HG02885 (cell line): ENCODE measurements around the gene SDCCAG8.

Experiments
- ATAC-seq: cut with Tn5 transposase; IDR thresholded peaks from one replicate; pipeline ENCODE4 v1.9.1; 2021; ENCODE audit warnings: mild to moderate bottlenecking; ENCODE audit not compliant: unreplicated experiment, poor library complexity

The SDCCAG8 gene

GRCh38 chr1:243253926-243254232 lies 2.0 kb upstream of the SDCCAG8 start:
- ATAC-seq, result no peak

DNA sequence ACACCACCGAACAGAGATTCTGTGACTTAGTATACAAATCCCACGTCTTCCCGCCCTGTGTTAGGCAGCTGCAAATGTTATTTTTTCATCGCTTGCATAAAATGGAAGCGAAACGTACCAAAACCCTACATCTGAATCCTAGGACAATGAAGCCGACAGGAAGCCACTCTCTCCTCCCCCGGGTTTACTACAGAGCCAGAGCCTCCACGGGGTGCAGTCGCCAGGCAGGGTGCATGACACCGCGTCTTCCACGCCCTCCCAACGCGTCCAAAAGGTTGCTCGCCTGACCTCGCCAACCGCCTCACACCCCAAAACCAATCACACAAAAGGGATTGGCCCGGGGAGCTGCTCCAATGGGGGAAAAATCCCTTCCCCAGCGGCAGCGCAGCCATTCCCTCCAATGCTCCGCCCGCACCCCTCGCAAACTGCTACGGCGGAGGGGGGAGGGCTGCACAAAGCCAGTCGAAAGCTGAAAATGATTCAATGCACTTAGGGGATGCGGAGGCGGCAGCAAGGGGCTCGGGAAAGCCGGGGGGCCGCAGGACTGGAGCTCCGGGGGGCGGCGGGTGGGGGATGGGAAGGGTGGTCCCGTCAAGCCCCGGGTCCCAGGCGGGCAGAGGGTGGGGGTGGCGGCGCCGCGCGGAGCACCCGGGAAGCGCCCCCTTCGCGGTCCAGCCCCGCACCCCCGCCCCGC lies 1.5 kb upstream of the SDCCAG8 start:
- ATAC-seq, result peak; percentile 22

- ATAC-seq, result peak; percentile 58
These were observed 682 bp upstream of the SDCCAG8 start, which contains the start of gene CEP170 for GRCh38 chr1:243254927-243255790. CEP170 (minus strand) TSS chr1:243255281; CDS start chr1:243225280, 30,001 bp downstream.

GRCh38 chr1:243256590-243256989 lies 749 bp downstream of the SDCCAG8 start:
- ATAC-seq, result no peak

GRCh38 chr1:243257189-243257588 lies 1.3 kb downstream of the SDCCAG8 start:
- ATAC-seq, result no peak

- ATAC-seq, result no peak
These were observed 2.9 kb downstream of the SDCCAG8 start for GRCh38 chr1:243258731-243259130.

GRCh38 chr1:243260221-243260880 lies 4.5 kb downstream of the SDCCAG8 start:
- no peak for ATAC-seq

- ATAC-seq, result no peak
These were observed 5.5 kb downstream of the SDCCAG8 start for GRCh38 chr1:243261390-243261789.

- no peak for ATAC-seq
These were observed 8.9 kb downstream of the SDCCAG8 start for GRCh38 chr1:243264717-243265116.

- no peak for ATAC-seq
These were observed 10.4 kb downstream of the SDCCAG8 start for GRCh38 chr1:243266231-243266630.

DNA sequence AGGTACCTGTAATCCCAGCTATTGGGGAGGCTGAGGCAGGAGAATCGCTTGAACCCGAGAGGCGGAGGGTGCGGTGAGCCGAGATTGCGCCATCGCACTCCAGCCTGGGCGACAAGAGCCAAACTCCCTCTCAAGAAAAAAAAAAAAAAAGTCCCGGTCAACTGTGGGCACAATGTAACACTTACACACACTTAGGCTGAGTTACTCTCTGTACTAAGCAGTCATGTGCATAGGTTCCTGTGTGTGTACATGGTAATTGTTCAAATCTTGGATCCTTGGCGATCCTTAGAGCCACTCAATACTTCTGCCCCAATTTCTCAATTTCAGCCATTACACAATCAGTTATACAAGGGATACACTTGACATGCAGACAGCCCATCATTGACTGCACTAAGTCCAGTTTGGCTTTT lies 11.6 kb downstream of the SDCCAG8 start:
- ATAC-seq, result no peak

DNA sequence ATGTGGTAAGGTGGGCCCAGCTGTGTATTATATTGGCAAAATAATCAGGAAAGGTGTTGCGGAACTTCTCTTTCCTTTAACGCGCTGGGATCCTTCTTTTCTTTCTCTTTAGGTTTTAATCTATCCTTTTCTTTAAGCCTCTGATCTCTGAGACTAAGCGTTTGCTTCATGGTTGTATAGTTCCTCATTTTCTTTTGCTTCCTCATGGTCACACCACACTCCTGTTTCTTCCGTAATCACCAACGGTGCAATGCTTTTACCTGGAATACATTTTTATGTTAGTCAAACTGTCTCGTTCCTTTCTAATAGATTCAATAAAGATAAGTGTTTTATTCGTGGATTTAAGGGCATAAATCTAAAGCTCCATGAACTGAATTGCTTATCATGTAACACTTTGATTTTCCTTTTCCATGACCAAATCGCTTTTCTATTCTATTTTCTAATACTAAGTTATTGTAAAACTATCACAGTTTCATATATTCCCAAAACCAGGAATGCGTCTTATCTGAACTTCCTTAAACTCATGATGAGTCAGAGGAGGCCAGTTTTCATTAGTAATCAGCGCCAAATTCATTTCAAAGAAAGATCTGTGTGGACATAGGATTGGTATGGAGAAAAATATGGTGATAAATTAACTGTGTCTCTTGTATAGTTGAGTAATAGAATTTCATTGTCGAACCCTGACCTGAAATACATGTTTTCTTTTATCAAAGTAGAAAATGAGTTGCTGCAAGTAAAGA lies 12.2 kb downstream of the SDCCAG8 start:
- no peak for ATAC-seq

DNA sequence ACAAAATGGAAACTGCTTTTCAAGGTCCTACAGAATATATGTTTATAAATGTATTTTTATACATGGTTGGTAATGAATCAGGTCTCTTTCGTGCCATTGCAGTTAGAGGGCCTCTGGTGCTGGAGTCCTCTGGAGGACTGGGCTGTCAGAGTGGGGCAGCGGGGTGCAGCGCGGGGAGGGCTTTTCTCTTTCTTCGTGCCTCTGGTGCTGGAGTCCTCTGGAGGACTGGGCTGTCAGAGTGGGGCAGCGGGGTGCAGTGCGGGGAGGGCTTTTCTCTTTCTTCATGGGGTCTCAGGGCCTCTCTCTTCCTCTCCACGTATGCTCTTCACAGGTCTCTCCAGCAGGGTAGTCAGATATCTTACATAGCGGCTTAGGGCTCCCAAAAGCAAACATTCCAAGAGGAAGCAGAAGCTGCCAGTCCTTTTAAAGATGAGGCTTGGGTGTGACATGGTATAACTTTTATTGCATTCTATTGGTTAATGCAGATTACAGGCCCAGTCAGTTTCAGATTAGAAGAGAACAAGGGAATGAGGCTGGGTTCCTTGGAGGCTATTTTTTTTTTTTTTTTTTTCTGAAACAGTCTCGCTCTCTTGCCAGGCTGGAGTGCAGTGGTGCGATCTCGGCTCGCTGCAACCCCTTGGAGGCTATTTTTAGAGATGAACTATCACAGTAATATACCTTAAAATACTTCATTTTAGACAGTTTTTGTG lies 13.1 kb downstream of the SDCCAG8 start:
- peak; percentile 14 for ATAC-seq

DNA sequence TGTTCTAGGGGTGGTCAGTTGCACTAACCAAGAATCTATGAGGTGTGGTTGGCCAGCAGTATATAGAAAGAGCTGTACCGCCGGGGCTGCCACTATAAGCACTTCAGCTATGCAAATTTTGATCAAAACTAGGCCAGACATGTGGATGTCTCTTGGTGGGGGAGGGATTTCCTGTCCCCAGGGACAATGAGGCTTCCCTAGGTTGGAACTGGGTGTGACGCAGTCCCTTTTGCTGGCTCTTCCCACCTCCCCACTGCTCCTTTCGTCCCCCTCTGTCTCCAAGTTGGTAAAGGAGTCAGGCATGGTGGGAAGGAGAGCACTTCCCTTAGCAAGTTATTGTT lies 13.6 kb downstream of the SDCCAG8 start:
- peak; percentile 61 for ATAC-seq

DNA sequence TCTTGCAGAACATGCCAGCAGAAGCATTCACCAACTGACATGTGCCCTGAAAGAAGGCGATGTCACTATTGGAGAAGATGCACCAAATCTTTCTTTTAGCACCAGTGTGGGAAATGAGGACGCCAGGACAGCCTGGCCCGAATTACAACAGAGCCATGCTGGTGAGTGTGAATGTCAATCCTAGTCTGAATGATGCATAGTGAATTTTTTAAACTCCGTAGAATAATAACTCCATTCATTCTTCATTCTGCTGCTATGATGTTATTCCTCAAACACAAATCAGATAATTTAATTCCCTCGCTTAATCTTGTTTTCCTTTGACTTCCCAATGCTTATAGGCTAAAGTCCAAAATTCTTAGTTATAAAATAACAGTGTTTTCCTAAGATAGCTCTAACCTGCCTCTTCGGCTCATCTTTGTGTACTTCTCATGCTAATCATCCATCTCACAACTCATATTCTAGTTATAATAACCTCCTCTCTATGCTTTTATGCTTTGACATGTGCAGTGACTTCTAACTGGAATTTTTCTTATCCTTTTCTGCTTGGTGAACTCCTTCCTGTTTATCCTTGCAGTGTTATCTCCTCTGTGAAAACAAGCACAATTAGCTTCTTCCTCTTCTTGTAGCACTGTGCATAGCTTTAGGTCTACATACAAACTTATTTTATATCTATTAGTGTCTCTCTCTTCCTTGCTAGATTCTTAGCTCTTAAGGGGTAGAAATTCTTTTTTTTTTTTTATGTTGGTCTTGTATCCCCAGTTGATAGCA lies 14.4 kb downstream of the SDCCAG8 start:
- ATAC-seq, result no peak

GRCh38 chr1:243271996-243272395 lies 16.2 kb downstream of the SDCCAG8 start:
- no peak for ATAC-seq

GRCh38 chr1:243272401-243272800 lies 16.6 kb downstream of the SDCCAG8 start:
- no peak for ATAC-seq

DNA sequence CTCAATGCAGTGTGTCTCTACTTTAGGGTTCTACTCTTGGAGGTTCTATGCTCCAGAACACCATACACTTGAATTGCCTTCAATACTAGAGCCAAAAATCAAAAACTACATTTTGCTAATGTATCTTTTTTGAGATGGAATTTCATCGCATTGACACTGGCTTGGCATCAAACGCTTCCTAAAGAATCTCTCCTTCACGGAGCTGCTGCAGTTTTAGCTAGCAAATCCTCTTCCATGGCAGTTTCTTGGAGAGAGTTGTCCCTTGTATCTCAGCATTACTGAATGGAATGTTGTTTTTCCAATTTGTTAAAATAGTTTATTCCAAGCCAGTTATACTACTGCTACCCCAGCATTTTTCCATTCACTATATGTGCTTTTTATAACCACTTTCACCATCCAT lies 17.7 kb downstream of the SDCCAG8 start:
- ATAC-seq, result no peak

DNA sequence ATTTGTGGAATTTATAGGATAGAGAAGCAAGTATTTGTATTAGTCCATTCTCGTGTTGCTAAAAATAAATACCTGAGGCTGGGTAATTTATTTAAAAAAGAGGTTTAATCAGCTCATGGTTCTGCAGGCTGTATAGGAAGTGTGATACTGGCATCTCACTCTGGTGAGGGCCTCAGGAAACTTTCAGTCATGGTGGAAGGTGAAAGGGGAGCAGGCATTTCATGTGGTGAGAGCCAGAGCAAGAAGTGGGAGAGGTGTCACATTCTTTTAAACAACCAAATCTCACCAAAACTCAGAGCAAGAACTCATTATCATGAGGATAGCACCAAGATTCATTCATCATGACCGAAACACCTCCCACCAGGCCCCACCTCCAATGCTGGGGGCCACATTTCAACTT lies 18.1 kb downstream of the SDCCAG8 start:
- ATAC-seq, result no peak
